Neural progenitor cell (in vitro differentiated cells): ENCODE measurements around the gene TMEFF2. TPM values are rescaled to one million over a fixed set of nuclear protein-coding genes. Genes with fewer than 3 reads are reported as not detected.
"Not testable (repeated sequence)": the region's sequence is repeated elsewhere in the genome, so short reads cannot be mapped to it uniquely, and the experiment has no call there.

Source experiments
- DNase-seq: peaks from one replicate; pipeline ENCODE4 v3.0.0-alpha.2; 2016; ENCODE audit warnings: low spot score
- H2AFZ ChIP-seq: fragments of 200-600 bp; sonication (generic); replicated peaks from 2 replicates; pipeline ENCODE4 v1.6.1; 2016; ENCODE audit warnings: antibody characterized with exemption
- H3F3A ChIP-seq: fragments of 200-600 bp; sonication (generic); 2 replicates; pipeline ENCODE4 v1.6.1; 2016; ENCODE audit warnings: antibody characterized with exemption, low read depth
- H3K27ac ChIP-seq: fragments of 200-600 bp; sonication (generic); 2 replicates; pipeline ENCODE4 v1.5.1; 2016; ENCODE audit warnings: mild to moderate bottlenecking
- H3K27me3 ChIP-seq: fragments of 200-600 bp; sonication (generic); 2 replicates; pipeline ENCODE4 v1.6.1; 2016; ENCODE audit warnings: mild to moderate bottlenecking, moderate library complexity
- H3K36me3 ChIP-seq: fragments of 200-600 bp; sonication (generic); 2 replicates; pipeline ENCODE4 v1.5.1; 2016
- H3K4me1 ChIP-seq: fragments of 200-600 bp; sonication (generic); 2 replicates; pipeline ENCODE4 v1.6.1; 2016; ENCODE audit warnings: mixed run types
- H3K4me2 ChIP-seq: fragments of 200-600 bp; sonication (generic); 2 replicates; pipeline ENCODE4 v1.6.1; 2016
- H3K4me3 ChIP-seq: fragments of 200-600 bp; sonication (generic); 2 replicates; pipeline ENCODE4 v1.5.1; 2016
- H3K79me2 ChIP-seq: fragments of 200-600 bp; sonication (generic); 2 replicates; pipeline ENCODE4 v1.6.1; 2016; ENCODE audit warnings: low read depth
- H3K9ac ChIP-seq: fragments of 200-600 bp; sonication (generic); 2 replicates; pipeline ENCODE4 v1.6.1; 2016
- H3K9me3 ChIP-seq: fragments of 200-600 bp; sonication (generic); 2 replicates; pipeline ENCODE4 v1.5.1; 2016; ENCODE audit warnings: low read depth
- H4K20me1 ChIP-seq: fragments of 200-600 bp; sonication (generic); 2 replicates; pipeline ENCODE4 v1.6.1; 2016; ENCODE audit warnings: low read depth
- H3K27ac Mint-ChIP-seq: 3 replicates; pipeline ENCODE4 v1.8.0; 2021; ENCODE audit warnings: mixed read lengths
- H3K27me3 Mint-ChIP-seq: 2 replicates; pipeline ENCODE4 v1.8.0; 2022; ENCODE audit warnings: low read depth, mild to moderate bottlenecking, inconsistent platforms, moderate library complexity, mixed read lengths; ENCODE audit not compliant: insufficient read depth
- H3K36me3 Mint-ChIP-seq: 3 replicates; pipeline ENCODE4 v1.8.0; 2021; ENCODE audit warnings: mixed read lengths
- H3K4me1 Mint-ChIP-seq: 3 replicates; pipeline ENCODE4 v1.8.0; 2021; ENCODE audit warnings: mixed read lengths
- H3K4me3 Mint-ChIP-seq: 3 replicates; pipeline ENCODE4 v1.8.0; 2021; ENCODE audit warnings: mild to moderate bottlenecking, moderate library complexity, mixed read lengths
- H3K9me3 Mint-ChIP-seq: 3 replicates; pipeline ENCODE4 v1.8.0; 2020; ENCODE audit warnings: mixed read lengths
- CTCF ChIP-seq: fragments of 200-600 bp; sonication (generic); IDR thresholded peaks from 2 replicates; pipeline ENCODE4 v1.5.1; 2017; ENCODE audit warnings: antibody characterized with exemption, mild to moderate bottlenecking
- EZH2 ChIP-seq: fragments of 200-600 bp; sonication (generic); IDR thresholded peaks from 2 replicates; pipeline ENCODE4 v1.6.1; 2017; ENCODE audit warnings: antibody characterized with exemption, mild to moderate bottlenecking, moderate library complexity
- EZH2phosphoT487 ChIP-seq: fragments of 200-600 bp; sonication (generic); IDR thresholded peaks from 2 replicates; pipeline ENCODE4 v1.6.1; 2017; ENCODE audit warnings: antibody characterized with exemption
- total RNA-seq: library from RNA; depleted of rRNA; stranded (reverse); fragments of >200 nt; gene quantifications from 2 replicates; pipeline ENCODE4 v1.2.3, GENCODE V29; 2015; ENCODE audit warnings: low replicate concordance

Gene TMEFF2
- total RNA-seq, 1 donor from 2014 or later = 1.7 TPM

GRCh38 chr2:192082121-192082520, 112.6 kb downstream of the TMEFF2 start:
- Mint-ChIP-seq H3K36me3 (no peaks in the 10 kb centered on the region), H3K4me1 (peaks cover 15% of the 10 kb centered on the region), H3K27ac (peak overlapping the region; percentile 22), H3K27me3 (no peaks in the 10 kb centered on the region), H3K9me3 (no peaks in the 10 kb centered on the region), H3K4me3 (no peak overlapping the region)
- Histone ChIP-seq H4K20me1 (no peaks in the 10 kb centered on the region), H2AFZ (no peak overlapping the region), H3K79me2 (no peaks in the 10 kb centered on the region), H3K4me2 (no peak overlapping the region), H3K4me1 (no peaks in the 10 kb centered on the region), H3K27me3 (no peaks in the 10 kb centered on the region), H3K9me3 (no peaks in the 10 kb centered on the region), H3K27ac (no peak overlapping the region), H3K36me3 (no peaks in the 10 kb centered on the region), H3K9ac (no peak overlapping the region), H3F3A (no peaks in the 10 kb centered on the region), H3K4me3 (no peak overlapping the region)
- no peak for DNase-seq
- no peak for TF ChIP-seq EZH2
- TF ChIP-seq CTCF = no peak
- no peak for TF ChIP-seq EZH2phosphoT487

- not testable (repeated sequence) for H3K9ac ChIP-seq, H3K9me3 Mint-ChIP-seq, H3K4me1 ChIP-seq, H3K27me3 ChIP-seq, H4K20me1 ChIP-seq, H3K9me3 ChIP-seq, H3K4me3 Mint-ChIP-seq, H3K36me3 Mint-ChIP-seq, H3K27ac ChIP-seq, H3K4me2 ChIP-seq, H3K4me3 ChIP-seq, H3K27me3 Mint-ChIP-seq, H3K27ac Mint-ChIP-seq, H3K36me3 ChIP-seq, H2AFZ ChIP-seq, H3K79me2 ChIP-seq, H3F3A ChIP-seq
- peaks cover 11% of the 10 kb centered on the region for H3K4me1 Mint-ChIP-seq
- peak; percentile 51 for DNase-seq
Observed at GRCh38 chr2:192080096-192080495, 114.6 kb downstream of the TMEFF2 start.

GRCh38 chr2:192073878-192074277, 120.9 kb downstream of the TMEFF2 start:
- no peaks in the 10 kb centered on the region for H4K20me1 ChIP-seq
- H3K4me3 ChIP-seq = no peak overlapping the region
- H3K9ac ChIP-seq = no peak overlapping the region
- Mint-ChIP-seq H3K36me3 (no peaks in the 10 kb centered on the region), H3K27ac (no peak overlapping the region), H3K9me3 (no peaks in the 10 kb centered on the region), H3K27me3 (no peaks in the 10 kb centered on the region), H3K4me1 (no peaks in the 10 kb centered on the region), H3K4me3 (no peak overlapping the region)
- no peak for DNase-seq
- H3K27me3 ChIP-seq = no peaks in the 10 kb centered on the region
- H3K27ac ChIP-seq = no peak overlapping the region
- H3K79me2 ChIP-seq = no peaks in the 10 kb centered on the region
- H3K36me3 ChIP-seq = no peaks in the 10 kb centered on the region
- no peaks in the 10 kb centered on the region for H3K9me3 ChIP-seq
- no peaks in the 10 kb centered on the region for H3K4me1 ChIP-seq
- no peak overlapping the region for H2AFZ ChIP-seq
- no peaks in the 10 kb centered on the region for H3F3A ChIP-seq
- no peak for TF ChIP-seq EZH2phosphoT487
- no peak for TF ChIP-seq EZH2
- TF ChIP-seq CTCF = no peak
- no peak overlapping the region for H3K4me2 ChIP-seq

GRCh38 chr2:192072778-192073177, 122.0 kb downstream of the TMEFF2 start:
- no peak overlapping the region for H3K9ac ChIP-seq
- no peak for TF ChIP-seq CTCF
- TF ChIP-seq EZH2 = no peak
- no peak for TF ChIP-seq EZH2phosphoT487
- no peaks in the 10 kb centered on the region for H3K79me2 ChIP-seq
- no peaks in the 10 kb centered on the region for H4K20me1 ChIP-seq
- Mint-ChIP-seq H3K27ac (no peak overlapping the region), H3K36me3 (no peaks in the 10 kb centered on the region), H3K4me1 (no peaks in the 10 kb centered on the region), H3K4me3 (no peak overlapping the region), H3K27me3 (no peaks in the 10 kb centered on the region), H3K9me3 (no peaks in the 10 kb centered on the region)
- H3K27ac ChIP-seq = no peak overlapping the region
- no peak overlapping the region for H2AFZ ChIP-seq
- H3K4me3 ChIP-seq = no peak overlapping the region
- no peaks in the 10 kb centered on the region for H3K4me1 ChIP-seq
- no peaks in the 10 kb centered on the region for H3K9me3 ChIP-seq
- H3K36me3 ChIP-seq = no peaks in the 10 kb centered on the region
- H3K4me2 ChIP-seq = no peak overlapping the region
- H3K27me3 ChIP-seq = no peaks in the 10 kb centered on the region
- no peak for DNase-seq
- H3F3A ChIP-seq = no peaks in the 10 kb centered on the region
